ENCODE data around the gene WBP2.

DNA sequence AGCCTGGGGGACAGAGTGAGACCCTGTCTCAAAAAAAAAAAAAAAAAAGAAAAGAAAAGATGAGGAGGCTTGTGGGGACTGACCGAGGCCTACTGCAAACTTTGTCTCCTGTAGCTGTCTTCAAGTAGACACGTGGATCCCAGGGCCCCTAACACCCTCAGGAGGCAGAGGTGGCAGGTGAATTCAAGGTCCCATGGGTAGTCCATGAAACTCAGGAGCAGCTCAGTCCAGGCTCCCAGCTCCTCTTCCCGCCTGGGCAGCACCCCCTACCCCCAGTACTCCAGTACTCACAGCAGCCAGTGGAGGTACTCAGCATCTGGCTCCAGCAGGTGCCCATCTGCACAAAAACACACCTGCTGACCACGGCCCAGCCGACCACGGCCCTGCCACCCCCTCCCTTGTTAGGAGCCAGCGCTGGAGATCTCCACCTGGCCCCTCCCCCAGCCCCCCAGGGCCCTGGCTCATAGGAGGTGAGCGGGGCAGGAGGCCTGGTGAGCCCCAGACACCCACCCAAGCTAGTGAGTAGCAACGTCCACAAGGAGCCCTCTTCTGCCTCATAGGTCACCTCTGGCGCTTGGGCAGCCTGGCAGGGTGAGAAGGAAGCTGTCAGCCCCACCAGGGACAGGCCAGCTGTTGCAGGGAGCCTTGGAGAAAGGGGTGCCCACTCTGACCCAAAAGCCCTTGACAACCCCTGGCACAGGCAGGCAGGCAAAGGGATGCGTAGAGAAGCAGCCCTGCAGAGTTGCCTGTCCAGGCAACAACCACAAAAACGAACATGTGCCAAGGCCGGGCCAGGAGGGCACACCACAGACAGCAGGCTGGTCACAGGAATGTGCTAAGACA lies 45.8 kb upstream of the WBP2 start:
- TF ChIP-seq, protein P1, sequence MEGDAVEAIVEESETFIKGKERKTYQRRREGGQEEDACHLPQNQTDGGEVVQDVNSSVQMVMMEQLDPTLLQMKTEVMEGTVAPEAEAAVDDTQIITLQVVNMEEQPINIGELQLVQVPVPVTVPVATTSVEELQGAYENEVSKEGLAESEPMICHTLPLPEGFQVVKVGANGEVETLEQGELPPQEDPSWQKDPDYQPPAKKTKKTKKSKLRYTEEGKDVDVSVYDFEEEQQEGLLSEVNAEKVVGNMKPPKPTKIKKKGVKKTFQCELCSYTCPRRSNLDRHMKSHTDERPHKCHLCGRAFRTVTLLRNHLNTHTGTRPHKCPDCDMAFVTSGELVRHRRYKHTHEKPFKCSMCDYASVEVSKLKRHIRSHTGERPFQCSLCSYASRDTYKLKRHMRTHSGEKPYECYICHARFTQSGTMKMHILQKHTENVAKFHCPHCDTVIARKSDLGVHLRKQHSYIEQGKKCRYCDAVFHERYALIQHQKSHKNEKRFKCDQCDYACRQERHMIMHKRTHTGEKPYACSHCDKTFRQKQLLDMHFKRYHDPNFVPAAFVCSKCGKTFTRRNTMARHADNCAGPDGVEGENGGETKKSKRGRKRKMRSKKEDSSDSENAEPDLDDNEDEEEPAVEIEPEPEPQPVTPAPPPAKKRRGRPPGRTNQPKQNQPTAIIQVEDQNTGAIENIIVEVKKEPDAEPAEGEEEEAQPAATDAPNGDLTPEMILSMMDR (IDR thresholded peaks at IDR 0.05), result no peak
- TF ChIP-seq POLR2A (IDR thresholded peaks at IDR 0.05), result no peak

All from thyroid gland (tissue), 4 donors.